DND-41 (cell line): ENCODE data around the gene CFL1.

Experiments used
- EZH2 ChIP-seq: IDR thresholded peaks from 3 replicates; pipeline ENCODE4 v1.6.1; 2012; ENCODE audit warnings: borderline replicate concordance, low read depth, mild to moderate bottlenecking, moderate library complexity, low read length, inconsistent platforms; ENCODE audit not compliant: severe bottlenecking
- TF ChIP-seq, protein P1 (sequence below): IDR thresholded peaks from 2 replicates; pipeline ENCODE4 v1.5.1; 2012; ENCODE audit warnings: borderline replicate concordance, low read length, moderate library complexity, mild to moderate bottlenecking; ENCODE audit not compliant: poor library complexity, severe bottlenecking; ENCODE audit errors: extremely low read depth

DNA sequence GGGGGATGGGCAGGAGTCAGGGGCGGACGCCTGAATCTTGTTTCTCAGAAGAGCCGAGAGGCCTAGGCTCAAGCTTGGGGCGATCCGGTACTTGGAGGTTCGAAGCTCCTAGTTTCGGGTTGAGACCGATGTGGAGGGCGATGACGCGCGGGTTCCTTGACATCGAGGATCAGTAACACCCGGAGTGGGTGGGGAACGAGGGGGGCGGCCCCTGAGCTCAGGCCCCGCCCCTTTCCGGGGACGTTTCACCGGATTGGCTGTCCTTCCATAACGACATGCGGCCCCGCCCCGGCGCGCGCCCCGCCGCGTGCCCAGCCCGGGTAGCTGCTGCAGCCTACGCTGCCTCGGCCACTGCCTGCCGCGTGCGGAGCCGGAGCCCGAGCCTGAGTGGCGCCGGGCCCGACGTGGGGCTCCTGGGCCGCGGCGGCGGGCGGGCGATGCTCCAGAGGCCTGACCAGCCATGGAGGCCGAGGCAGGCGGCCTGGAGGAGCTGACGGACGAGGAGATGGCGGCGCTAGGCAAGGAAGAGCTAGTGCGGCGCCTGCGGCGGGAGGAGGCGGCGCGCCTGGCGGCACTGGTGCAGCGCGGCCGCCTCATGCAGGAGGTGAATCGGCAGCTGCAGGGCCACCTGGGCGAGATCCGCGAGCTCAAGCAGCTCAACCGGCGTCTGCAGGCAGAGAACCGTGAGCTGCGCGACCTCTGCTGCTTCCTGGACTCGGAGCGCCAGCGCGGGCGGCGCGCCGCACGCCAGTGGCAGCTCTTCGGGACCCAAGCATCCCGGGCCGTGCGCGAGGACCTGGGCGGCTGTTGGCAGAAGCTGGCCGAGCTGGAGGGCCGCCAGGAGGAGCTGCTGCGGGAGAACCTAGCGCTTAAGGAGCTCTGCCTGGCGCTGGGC is 32.6 kb upstream of the CFL1 start, which contains the start of gene CCDC85B:
- TF ChIP-seq, protein P1, sequence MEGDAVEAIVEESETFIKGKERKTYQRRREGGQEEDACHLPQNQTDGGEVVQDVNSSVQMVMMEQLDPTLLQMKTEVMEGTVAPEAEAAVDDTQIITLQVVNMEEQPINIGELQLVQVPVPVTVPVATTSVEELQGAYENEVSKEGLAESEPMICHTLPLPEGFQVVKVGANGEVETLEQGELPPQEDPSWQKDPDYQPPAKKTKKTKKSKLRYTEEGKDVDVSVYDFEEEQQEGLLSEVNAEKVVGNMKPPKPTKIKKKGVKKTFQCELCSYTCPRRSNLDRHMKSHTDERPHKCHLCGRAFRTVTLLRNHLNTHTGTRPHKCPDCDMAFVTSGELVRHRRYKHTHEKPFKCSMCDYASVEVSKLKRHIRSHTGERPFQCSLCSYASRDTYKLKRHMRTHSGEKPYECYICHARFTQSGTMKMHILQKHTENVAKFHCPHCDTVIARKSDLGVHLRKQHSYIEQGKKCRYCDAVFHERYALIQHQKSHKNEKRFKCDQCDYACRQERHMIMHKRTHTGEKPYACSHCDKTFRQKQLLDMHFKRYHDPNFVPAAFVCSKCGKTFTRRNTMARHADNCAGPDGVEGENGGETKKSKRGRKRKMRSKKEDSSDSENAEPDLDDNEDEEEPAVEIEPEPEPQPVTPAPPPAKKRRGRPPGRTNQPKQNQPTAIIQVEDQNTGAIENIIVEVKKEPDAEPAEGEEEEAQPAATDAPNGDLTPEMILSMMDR: no peak
- TF ChIP-seq EZH2: no peak
